ENCODE data around the gene EFNA3.
A peak's percentile ranks its signal among the peaks of the same experiment; 100 is the strongest.

The EFNA3 gene

GRCh38 chr1:155136748-155137147 is 58.1 kb downstream of the EFNA3 start:
- no peak for TF ChIP-seq CTCF (IDR thresholded peaks at IDR 0.05; ENCODE audit: low read depth, low read length, missing control alignments)
- DNase-seq (ENCODE audit: extremely low read depth, low read depth) = no peak
- peak overlapping the region; percentile 66 for H3K4me3 ChIP-seq (replicated peaks; ENCODE audit: low read depth, low read length)

Measured in HFF-Myc (cell line).